ENCODE results near the gene MAGI1. TPM values are rescaled to one million over a fixed set of nuclear protein-coding genes. Genes with fewer than 3 reads are reported as not detected.

The MAGI1 gene
- total RNA-seq, 1 experiment from 2014 or later, result 58.2 TPM

- Mint-ChIP-seq H3K27me3 (ENCODE audit: low read depth) (no peaks in the 10 kb centered on the region), H3K4me3 (no peak overlapping the region), H3K4me1 (no peaks in the 10 kb centered on the region), H3K27ac (no peak overlapping the region), H3K9me3 (no peaks in the 10 kb centered on the region), H3K36me3 (no peaks in the 10 kb centered on the region)
- ATAC-seq, result no peak
- no peak for DNase-seq (ENCODE audit: low spot score)
- ChIA-PET CTCF (no interaction called here), POLR2A (no interaction called here)
- TF ChIP-seq CREM (CRISPR knock-in tag; IDR thresholded peaks at IDR 0.05), result no peak
- TF ChIP-seq GABPB1 (CRISPR knock-in tag; IDR thresholded peaks at IDR 0.05), result no peak
- TF ChIP-seq ZNF219 (CRISPR knock-in tag; IDR thresholded peaks at IDR 0.05; ENCODE audit: borderline replicate concordance), result no peak
- no peak for TF ChIP-seq KAT7 (CRISPR knock-in tag; IDR thresholded peaks at IDR 0.05; ENCODE audit: borderline replicate concordance)
- no peak for TF ChIP-seq SMAD3 (CRISPR knock-in tag; IDR thresholded peaks at IDR 0.05; ENCODE audit: borderline replicate concordance)
- TF ChIP-seq ARID4B (CRISPR knock-in tag; IDR thresholded peaks at IDR 0.05; ENCODE audit: borderline replicate concordance), result no peak
- TF ChIP-seq USF1 (CRISPR knock-in tag; IDR thresholded peaks at IDR 0.05), result no peak
- TF ChIP-seq SP1 (CRISPR knock-in tag; conservative IDR thresholded peaks at IDR 0.05), result no peak
- TF ChIP-seq NFYB (CRISPR knock-in tag; conservative IDR thresholded peaks at IDR 0.05; ENCODE audit: low read depth), result no peak
- no peak for TF ChIP-seq MXD4 (CRISPR knock-in tag; IDR thresholded peaks at IDR 0.05; ENCODE audit: borderline replicate concordance)
- TF ChIP-seq SMAD4 (CRISPR knock-in tag; IDR thresholded peaks at IDR 0.05), result no peak
- TF ChIP-seq TEAD1 (CRISPR knock-in tag; IDR thresholded peaks at IDR 0.05), result no peak
- TF ChIP-seq MYBL2 (CRISPR knock-in tag; IDR thresholded peaks at IDR 0.05), result no peak
- TF ChIP-seq, protein P1, sequence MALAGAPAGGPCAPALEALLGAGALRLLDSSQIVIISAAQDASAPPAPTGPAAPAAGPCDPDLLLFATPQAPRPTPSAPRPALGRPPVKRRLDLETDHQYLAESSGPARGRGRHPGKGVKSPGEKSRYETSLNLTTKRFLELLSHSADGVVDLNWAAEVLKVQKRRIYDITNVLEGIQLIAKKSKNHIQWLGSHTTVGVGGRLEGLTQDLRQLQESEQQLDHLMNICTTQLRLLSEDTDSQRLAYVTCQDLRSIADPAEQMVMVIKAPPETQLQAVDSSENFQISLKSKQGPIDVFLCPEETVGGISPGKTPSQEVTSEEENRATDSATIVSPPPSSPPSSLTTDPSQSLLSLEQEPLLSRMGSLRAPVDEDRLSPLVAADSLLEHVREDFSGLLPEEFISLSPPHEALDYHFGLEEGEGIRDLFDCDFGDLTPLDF (CRISPR knock-in tag; IDR thresholded peaks at IDR 0.05), result no peak
- TF ChIP-seq EMX1 (CRISPR knock-in tag; IDR thresholded peaks at IDR 0.05), result no peak
- TF ChIP-seq, protein P2, sequence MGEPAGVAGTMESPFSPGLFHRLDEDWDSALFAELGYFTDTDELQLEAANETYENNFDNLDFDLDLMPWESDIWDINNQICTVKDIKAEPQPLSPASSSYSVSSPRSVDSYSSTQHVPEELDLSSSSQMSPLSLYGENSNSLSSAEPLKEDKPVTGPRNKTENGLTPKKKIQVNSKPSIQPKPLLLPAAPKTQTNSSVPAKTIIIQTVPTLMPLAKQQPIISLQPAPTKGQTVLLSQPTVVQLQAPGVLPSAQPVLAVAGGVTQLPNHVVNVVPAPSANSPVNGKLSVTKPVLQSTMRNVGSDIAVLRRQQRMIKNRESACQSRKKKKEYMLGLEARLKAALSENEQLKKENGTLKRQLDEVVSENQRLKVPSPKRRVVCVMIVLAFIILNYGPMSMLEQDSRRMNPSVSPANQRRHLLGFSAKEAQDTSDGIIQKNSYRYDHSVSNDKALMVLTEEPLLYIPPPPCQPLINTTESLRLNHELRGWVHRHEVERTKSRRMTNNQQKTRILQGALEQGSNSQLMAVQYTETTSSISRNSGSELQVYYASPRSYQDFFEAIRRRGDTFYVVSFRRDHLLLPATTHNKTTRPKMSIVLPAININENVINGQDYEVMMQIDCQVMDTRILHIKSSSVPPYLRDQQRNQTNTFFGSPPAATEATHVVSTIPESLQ (CRISPR knock-in tag; IDR thresholded peaks at IDR 0.05), result no peak
- TF ChIP-seq GTF2I (CRISPR knock-in tag; conservative IDR thresholded peaks at IDR 0.05), result no peak
- TF ChIP-seq ZNF416 (CRISPR knock-in tag; IDR thresholded peaks at IDR 0.05), result no peak
These were observed 44.5 kb upstream of the MAGI1 start for GRCh38 chr3:66083096-66083678.

DNA sequence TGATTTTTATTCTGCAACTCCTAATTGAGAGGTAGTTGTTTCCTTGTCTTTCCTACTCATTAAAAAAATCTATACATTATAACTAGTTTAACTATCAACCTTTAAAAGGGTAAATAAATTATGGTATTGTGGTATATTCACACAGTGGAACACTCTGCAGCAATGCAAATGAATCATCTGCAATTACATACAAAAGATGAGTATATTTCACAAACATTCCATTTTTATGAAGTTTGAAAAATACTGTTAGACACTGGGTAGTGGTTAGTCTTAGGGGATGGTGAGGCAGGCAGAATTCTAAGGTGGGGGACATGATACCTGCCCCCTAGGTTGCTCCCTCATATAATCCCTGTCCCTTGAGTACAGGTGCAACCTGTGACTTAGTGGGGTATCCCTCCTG, 44.0 kb upstream of the MAGI1 start:
- ATAC-seq, result no peak
- H3K9me3 Mint-ChIP-seq, result no peaks in the 10 kb centered on the region
- H3K36me3 Mint-ChIP-seq, result no peaks in the 10 kb centered on the region
- no peak overlapping the region for H3K27ac Mint-ChIP-seq
- no peaks in the 10 kb centered on the region for H3K4me1 Mint-ChIP-seq
- POLR2A ChIA-PET, result no interaction called here
- CTCF ChIA-PET, result no interaction called here
- no peaks in the 10 kb centered on the region for H3K27me3 Mint-ChIP-seq (ENCODE audit: low read depth)
- no peak for DNase-seq (ENCODE audit: low spot score)
- no peak overlapping the region for H3K4me3 Mint-ChIP-seq
- no peak for TF ChIP-seq ESRRA (CRISPR knock-in tag; IDR thresholded peaks at IDR 0.05; ENCODE audit: borderline replicate concordance)
- TF ChIP-seq USF1 (CRISPR knock-in tag; IDR thresholded peaks at IDR 0.05), result no peak
- TF ChIP-seq ATF3 (CRISPR knock-in tag; conservative IDR thresholded peaks at IDR 0.05), result no peak
- TF ChIP-seq, protein P1 (CRISPR knock-in tag; IDR thresholded peaks at IDR 0.05), result no peak
- no peak for TF ChIP-seq ZNF219 (CRISPR knock-in tag; IDR thresholded peaks at IDR 0.05; ENCODE audit: borderline replicate concordance)
- no peak for TF ChIP-seq CREB1 (CRISPR knock-in tag; IDR thresholded peaks at IDR 0.05)
- TF ChIP-seq, protein P2 (CRISPR knock-in tag; IDR thresholded peaks at IDR 0.05), result no peak

All from WTC11 (cell line).